Osteoblast (primary cell): ENCODE results near the gene JAZF1. TPM values are rescaled to one million over a fixed set of nuclear protein-coding genes. Genes with fewer than 3 reads are reported as not detected.

Source experiments
- DNase-seq: peaks from one replicate; pipeline ENCODE4 v3.0.0; 2011; ENCODE audit warnings: low spot score, mixed read lengths; ENCODE audit not compliant: insufficient read length; ENCODE audit errors: missing footprints
- H2AFZ ChIP-seq: 2 replicates; pipeline ENCODE4 v1.6.0; 2011; ENCODE audit warnings: mild to moderate bottlenecking, low read length
- H3K27ac ChIP-seq: 2 replicates; pipeline ENCODE4 v1.5.1; 2011; ENCODE audit warnings: mild to moderate bottlenecking, low read depth, low read length, moderate library complexity
- H3K27me3 ChIP-seq: 2 replicates; pipeline ENCODE4 v1.6.0; 2012; ENCODE audit warnings: mild to moderate bottlenecking, control low read depth, inconsistent platforms, low read length, moderate library complexity; ENCODE audit not compliant: insufficient read depth
- H3K36me3 ChIP-seq: 2 replicates; pipeline ENCODE4 v1.5.1; 2011; ENCODE audit warnings: mild to moderate bottlenecking, low read length, control low read depth, moderate library complexity; ENCODE audit not compliant: insufficient read depth
- H3K4me1 ChIP-seq: 2 replicates; pipeline ENCODE4 v1.5.1; 2011; ENCODE audit warnings: mild to moderate bottlenecking, low read length, control low read depth, moderate library complexity; ENCODE audit not compliant: insufficient read depth
- H3K4me2 ChIP-seq: 2 replicates; pipeline ENCODE4 v1.6.0; 2011; ENCODE audit warnings: mild to moderate bottlenecking, low read length; ENCODE audit not compliant: insufficient read depth
- H3K4me3 ChIP-seq: fragments of 200-600 bp; sonication (generic); 3 replicates; pipeline ENCODE4 v1.5.1; 2012; ENCODE audit warnings: mild to moderate bottlenecking, low read length, inconsistent platforms; ENCODE audit not compliant: insufficient read depth
- H3K79me2 ChIP-seq: 2 replicates; pipeline ENCODE4 v1.6.0; 2012; ENCODE audit warnings: mild to moderate bottlenecking, low read length, control low read depth, inconsistent platforms; ENCODE audit not compliant: insufficient read depth
- H3K9me3 ChIP-seq: 2 replicates; pipeline ENCODE4 v1.5.1; 2011; ENCODE audit warnings: low read depth, low read length, control low read depth
- H4K20me1 ChIP-seq: 2 replicates; pipeline ENCODE4 v1.6.0; 2012; ENCODE audit warnings: mild to moderate bottlenecking, low read length, control low read depth; ENCODE audit not compliant: insufficient read depth
- CTCF ChIP-seq: IDR thresholded peaks from 2 replicates; pipeline ENCODE4 v1.5.1; 2011; ENCODE audit warnings: mild to moderate bottlenecking, low read depth, low read length, moderate library complexity; ENCODE audit errors: extremely low read depth
- total RNA-seq: library from RNA; depleted of rRNA; stranded (reverse); fragments of >200 nt; gene quantifications from 2 replicates; pipeline ENCODE4 v1.2.3, GENCODE V29; 2012

Gene JAZF1
- total RNA-seq, 1 donor = 15.9 TPM

DNA sequence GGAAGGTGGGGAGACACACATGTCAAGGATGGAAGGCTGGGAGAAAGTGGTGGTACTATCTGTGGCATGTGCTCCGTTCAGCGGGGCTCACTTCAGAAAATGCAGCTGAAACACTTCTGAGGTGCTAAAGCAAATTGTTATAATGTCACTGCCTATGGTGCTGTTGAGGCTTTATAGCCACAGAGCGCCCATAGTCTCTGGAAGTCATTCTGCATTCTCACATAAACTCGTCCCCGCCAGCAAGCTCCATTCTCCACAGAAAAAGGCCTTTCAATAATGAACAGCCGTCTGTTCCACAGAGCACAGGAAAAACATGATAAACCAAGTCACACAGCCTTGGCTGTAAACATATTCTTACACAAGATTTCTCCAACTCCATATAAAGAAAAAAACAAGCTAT lies 308.7 kb downstream of the JAZF1 start:
- no peak overlapping the region for H3K4me2 ChIP-seq
- no peaks in the 10 kb centered on the region for H3K36me3 ChIP-seq

GRCh38 chr7:27871086-27871485 lies 309.5 kb downstream of the JAZF1 start:
- peaks cover 9% of the 10 kb centered on the region for H3K4me1 ChIP-seq

More for the DNA sequence above, 308.7 kb downstream of the JAZF1 start:
- Histone ChIP-seq H4K20me1 (peaks cover 7% of the 10 kb centered on the region), H3K27me3 (no peaks in the 10 kb centered on the region), H3K4me3 (no peak overlapping the region), H3K79me2 (no peaks in the 10 kb centered on the region), H3K9me3 (no peaks in the 10 kb centered on the region), H3K4me1 (peaks cover 9% of the 10 kb centered on the region), H3K27ac (no peak overlapping the region), H2AFZ (no peak overlapping the region)
- DNase-seq = no peak
- TF ChIP-seq CTCF = no peak

GRCh38 chr7:27870595-27870994 lies 310.0 kb downstream of the JAZF1 start:
- Histone ChIP-seq H3K27ac (no peak overlapping the region), H3K9me3 (no peaks in the 10 kb centered on the region), H3K4me1 (peaks cover 9% of the 10 kb centered on the region), H3K36me3 (no peaks in the 10 kb centered on the region), H3K4me3 (no peak overlapping the region), H2AFZ (no peak overlapping the region), H3K4me2 (no peak overlapping the region), H3K27me3 (no peaks in the 10 kb centered on the region), H3K79me2 (no peaks in the 10 kb centered on the region), H4K20me1 (peaks cover 7% of the 10 kb centered on the region)
- DNase-seq = no peak
- no peak for TF ChIP-seq CTCF

More at GRCh38 chr7:27871086-27871485, 309.5 kb downstream of the JAZF1 start:
- Histone ChIP-seq H3K4me3 (no peak overlapping the region), H3K27ac (no peak overlapping the region), H3K79me2 (no peaks in the 10 kb centered on the region), H3K9me3 (no peaks in the 10 kb centered on the region), H3K36me3 (no peaks in the 10 kb centered on the region), H4K20me1 (peaks cover 7% of the 10 kb centered on the region), H2AFZ (no peak overlapping the region), H3K27me3 (no peaks in the 10 kb centered on the region), H3K4me2 (no peak overlapping the region)
- TF ChIP-seq CTCF = no peak
- no peak for DNase-seq

DNA sequence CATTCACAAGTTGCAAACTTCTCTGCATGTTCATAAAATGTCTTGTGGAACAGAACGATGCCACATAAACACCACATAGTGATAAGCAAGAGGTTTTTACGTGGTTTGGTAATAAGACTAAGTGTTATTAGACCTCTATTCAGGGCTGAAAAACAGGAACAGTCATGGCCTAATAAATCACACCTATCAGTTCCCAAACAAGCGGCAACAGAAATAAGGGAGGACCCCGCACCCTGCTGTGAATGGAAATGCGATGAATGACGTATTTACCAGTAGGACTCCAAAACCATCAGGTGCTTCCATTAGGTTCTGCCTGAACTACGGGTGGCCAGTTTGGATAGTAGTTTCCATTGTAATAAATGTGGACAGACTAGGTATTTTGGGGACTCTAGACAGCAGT lies 311.5 kb downstream of the JAZF1 start:
- H3K27me3 ChIP-seq = no peaks in the 10 kb centered on the region
- H3K9me3 ChIP-seq = no peaks in the 10 kb centered on the region
- H3K4me2 ChIP-seq = no peak overlapping the region
- no peak overlapping the region for H2AFZ ChIP-seq
- no peak overlapping the region for H3K27ac ChIP-seq
- peaks cover 6% of the 10 kb centered on the region for H3K4me1 ChIP-seq
- no peaks in the 10 kb centered on the region for H4K20me1 ChIP-seq
- H3K79me2 ChIP-seq = no peaks in the 10 kb centered on the region
- H3K36me3 ChIP-seq = no peaks in the 10 kb centered on the region
- DNase-seq = no peak
- no peak overlapping the region for H3K4me3 ChIP-seq
- TF ChIP-seq CTCF = no peak
